HG03342 (cell line): ENCODE data around the gene LRRC4C.

ENCODE experiments used
- ATAC-seq: cut with Tn5 transposase; IDR thresholded peaks from one replicate; pipeline ENCODE4 v1.9.1; 2021; ENCODE audit warnings: mild to moderate bottlenecking, moderate library complexity; ENCODE audit not compliant: unreplicated experiment

The LRRC4C gene

DNA sequence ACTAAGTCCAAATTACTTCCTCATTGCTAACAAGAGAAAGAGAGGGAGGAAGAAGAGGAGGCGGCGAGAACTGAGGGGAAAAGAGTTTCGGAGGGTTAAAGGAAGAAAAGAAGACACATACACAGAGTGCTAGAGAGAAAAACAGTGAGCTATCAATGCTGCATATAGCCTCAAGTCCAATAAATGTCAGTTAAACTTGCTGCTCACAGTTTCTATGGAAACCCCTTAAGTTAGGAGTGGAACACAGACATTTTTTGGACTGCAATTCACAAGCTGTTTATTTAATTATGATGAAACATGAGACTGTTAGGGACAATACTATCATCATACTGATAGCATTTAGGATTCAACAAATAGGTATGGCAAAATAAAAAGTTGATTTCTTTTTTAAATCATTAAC is 1320.4 kb downstream of the LRRC4C start:
- no peak for ATAC-seq

DNA sequence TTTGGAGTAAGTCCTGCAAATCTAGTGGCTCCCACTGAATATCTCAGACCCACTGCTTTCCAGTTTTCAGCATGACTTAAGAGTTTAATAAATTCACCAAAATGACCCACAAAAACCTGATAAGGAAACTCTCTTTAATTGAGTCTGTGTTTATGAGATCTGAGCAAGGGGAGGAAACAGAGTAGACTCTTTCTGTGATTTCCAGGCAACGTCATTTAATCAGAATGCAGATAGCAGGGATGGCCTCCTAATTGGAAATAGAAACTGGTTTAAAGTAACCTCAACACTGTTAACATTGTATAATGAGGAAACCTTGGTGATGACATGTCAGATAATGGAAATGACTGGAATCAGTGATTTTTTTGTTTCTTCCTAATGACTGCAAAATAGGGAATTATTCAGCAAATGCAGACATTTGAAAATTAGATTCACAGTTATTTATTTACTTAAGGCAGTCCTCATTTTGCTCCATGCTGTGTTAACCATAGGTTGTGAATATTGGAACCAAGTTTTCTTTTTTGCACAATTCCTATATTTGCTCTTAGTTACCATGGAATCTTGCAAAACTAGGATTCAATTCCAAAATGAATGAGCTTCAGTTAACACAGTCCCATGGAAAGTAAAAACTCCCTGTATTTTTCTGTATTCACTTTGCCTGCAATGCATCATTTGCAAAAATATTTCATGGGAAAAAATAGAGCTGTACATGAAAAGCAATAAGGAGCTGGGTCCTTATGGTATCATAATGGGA is 1324.5 kb downstream of the LRRC4C start:
- no peak for ATAC-seq

GRCh38 chr11:40133498-40133897 is 1326.0 kb downstream of the LRRC4C start:
- no peak for ATAC-seq

GRCh38 chr11:40132912-40133311 is 1326.5 kb downstream of the LRRC4C start:
- ATAC-seq = no peak

- ATAC-seq = peak; percentile 69
Measured at GRCh38 chr11:40130427-40130826, 1329.0 kb downstream of the LRRC4C start.

DNA sequence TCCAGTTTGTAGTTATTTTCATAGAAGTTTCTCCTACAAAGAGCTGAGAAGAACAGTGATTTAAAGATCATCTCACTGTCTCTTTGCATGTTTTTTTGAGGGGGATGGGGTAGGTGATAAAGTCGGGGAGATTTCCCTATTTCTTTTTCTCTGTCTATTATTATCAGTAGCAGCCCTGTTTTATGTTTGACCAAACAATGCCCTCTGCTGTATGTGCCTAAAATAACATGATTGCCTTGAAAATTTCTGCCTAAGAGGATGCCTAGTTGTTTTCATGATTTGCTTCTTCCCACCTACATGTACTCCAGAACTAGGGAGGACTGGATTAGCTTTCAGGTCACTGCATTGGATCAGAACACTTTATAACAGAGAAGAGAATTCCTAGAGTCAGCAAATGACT is 1330.2 kb downstream of the LRRC4C start:
- ATAC-seq = no peak

DNA sequence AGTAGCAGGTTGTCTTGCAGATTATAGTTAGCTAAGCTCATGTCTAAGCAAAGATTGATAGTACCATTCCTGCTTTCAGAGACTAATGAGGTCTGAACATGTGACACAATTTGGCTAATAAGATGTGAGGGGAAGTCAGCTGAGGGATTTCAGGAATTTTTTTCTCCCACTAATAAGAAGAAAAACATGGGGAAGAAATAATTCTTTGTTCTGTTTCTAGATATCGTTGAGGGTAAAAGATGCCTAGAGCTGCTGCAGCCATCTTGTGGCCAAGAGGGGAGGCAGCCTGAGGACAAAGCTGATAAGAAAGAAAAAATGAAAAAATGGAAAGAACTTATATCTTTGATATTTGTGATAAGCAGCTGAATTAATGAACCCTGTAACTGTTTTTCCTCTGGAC is 1334.4 kb downstream of the LRRC4C start:
- ATAC-seq = no peak

DNA sequence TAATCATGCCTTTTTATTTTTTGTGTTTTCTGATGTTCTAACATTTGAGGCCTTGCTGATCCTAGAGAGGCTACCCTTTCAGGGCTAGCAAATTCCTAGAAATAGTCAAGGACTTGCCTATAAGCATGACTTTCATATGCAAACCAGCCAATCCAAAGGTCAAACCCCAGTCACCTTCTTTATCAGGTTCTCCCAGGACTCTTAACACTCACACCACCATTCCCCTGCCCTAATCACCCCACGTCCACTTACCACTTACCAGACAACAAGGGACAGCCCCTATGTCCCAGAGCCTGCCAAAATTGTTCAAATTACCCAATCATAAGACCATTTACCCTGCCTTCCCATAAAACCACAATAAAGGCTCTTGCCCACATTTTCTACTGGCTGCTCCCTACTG is 1339.8 kb downstream of the LRRC4C start:
- ATAC-seq = no peak

GRCh38 chr11:40118780-40119179 is 1340.7 kb downstream of the LRRC4C start:
- no peak for ATAC-seq

DNA sequence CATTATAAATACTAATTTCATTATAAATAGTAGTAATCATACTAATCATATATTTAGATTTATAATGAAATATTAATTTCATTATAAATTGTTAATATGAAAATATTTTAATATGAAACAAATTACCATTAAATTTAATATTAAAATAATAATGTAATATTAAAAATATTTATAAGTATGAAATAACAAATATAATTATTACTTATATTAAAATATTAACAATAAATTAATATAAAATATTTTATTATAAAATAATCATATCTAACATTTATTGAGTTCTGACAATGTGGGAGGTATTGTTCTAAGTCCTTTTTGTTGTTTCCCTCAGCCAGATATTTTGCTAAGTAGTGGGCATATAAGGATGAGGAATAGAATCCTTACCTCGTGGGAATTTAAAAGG is 1341.4 kb downstream of the LRRC4C start:
- ATAC-seq = no peak

GRCh38 chr11:40104941-40105550 is 1354.4 kb downstream of the LRRC4C start:
- no peak for ATAC-seq

GRCh38 chr11:40100781-40101180 is 1358.7 kb downstream of the LRRC4C start:
- ATAC-seq = no peak

- no peak for ATAC-seq
Measured at GRCh38 chr11:40100162-40100553, 1359.3 kb downstream of the LRRC4C start.

DNA sequence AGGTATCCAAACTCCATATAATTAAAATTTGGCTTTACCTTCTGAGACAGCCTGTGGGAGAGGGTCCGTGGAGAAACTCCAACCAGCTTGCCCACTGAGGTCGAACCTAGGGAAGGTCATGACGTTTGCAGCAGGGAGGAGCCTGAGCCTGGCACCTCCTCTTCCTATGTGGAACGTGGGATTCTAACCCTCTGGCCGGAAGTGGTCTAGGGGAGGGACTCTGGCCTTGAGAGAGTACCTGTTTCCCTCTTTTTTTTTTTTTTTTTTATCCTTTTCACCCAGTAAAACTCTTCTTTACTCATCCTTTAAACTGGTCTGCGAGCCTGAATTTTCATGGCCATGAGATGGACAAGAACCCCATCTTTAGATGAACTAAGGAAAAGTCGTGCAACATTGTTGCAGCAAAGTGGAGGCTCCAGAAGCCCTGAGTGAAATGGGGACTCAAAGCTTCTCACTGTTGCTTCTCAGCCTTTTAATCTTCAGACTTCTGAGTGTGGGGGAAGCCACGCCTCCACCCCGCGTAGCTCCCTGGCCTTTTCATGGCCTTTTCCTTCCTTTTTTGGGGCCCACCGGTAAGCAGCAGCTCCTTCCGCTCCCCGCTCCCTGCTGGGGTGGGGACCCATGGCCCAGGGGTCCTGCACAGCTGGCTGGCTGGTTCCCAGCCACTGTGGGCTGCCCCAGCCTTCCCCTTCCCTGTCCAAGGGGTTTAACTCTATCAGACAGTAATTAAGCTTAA is 1359.9 kb downstream of the LRRC4C start:
- no peak for ATAC-seq

DNA sequence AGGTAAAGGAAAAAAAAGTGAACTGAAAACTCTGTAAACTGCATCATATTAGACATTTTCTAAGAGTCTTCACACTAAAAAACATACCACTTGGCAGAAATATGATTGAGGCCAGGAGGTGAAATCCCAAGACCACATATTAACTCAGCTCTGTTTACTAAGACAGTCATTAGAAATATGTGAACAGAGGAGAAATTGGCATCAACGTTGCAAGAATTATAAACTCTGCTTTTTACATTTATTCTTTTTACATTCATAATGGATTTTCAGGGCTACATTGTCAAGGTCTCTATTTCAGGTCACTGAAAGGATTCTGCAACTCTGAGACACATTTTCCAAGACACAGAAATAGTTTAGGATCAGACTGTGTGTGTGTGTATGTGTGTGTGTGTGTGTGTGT is 1364.0 kb downstream of the LRRC4C start:
- no peak for ATAC-seq

DNA sequence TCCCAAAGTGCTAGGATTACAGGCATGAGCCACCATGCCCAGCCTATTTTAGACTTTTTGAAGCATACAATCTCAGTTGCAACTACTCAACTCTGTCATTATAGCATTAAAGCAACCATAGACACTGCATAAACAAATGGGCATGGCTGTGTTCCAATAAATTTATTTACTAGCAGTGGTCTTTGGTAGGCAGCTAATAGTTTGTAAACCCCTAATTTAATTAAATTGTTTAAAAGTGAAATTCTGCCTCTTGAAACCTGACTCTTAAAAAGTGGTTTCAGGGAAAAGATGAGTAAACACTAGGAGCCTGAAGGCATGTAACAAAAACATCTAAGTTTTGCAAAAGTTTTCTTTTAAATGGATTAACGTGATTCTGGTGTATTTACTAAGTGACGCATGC is 1364.5 kb downstream of the LRRC4C start:
- no peak for ATAC-seq

DNA sequence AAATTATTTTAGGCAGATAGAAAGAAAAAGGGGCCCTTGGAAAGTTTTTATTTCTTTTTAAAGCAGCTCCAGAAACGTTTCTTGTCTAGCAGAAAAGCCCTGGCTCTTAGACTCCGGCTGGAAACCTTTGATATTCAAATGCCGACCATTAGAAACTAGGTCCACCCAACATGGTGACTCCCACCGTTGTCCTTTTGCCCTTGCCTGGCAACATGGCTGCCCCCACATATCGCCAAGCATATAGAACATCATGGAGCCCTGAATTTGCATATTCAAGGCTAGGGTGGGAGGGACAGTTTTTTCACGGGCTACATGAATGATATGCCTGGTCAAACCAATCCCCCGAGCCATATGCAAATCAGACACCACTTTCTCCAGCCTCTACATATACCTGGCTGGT is 1379.0 kb downstream of the LRRC4C start:
- no peak for ATAC-seq
